HL-60 (cell line): ENCODE results near the gene HCN2.

Experiments used
- DNase-seq, 2 experiments: peaks; one replicate each; pipeline ENCODE4 v3.0.0-alpha.2; 2010 to 2020; ENCODE audit warnings: low read depth in 1 of 2, low spot score in 1 of 2
- H3K27ac ChIP-seq: fragments of 250-450 bp; sonication (Bioruptor Pico); replicated peaks from 2 replicates; pipeline ENCODE4 v1.5.1; 2020; ENCODE audit warnings: mild to moderate bottlenecking, moderate library complexity
- H3K27me3 ChIP-seq: fragments of 250-450 bp; sonication (Bioruptor Pico); 2 replicates; pipeline ENCODE4 v1.5.1; 2021; ENCODE audit warnings: mild to moderate bottlenecking, moderate library complexity; ENCODE audit not compliant: insufficient read depth, poor library complexity, severe bottlenecking
- H3K4me3 ChIP-seq: replicated peaks from 2 replicates; pipeline ENCODE4 v1.5.1; 2011; ENCODE audit warnings: mild to moderate bottlenecking, control low read depth, low read length; ENCODE audit not compliant: insufficient read depth
- GABPA ChIP-seq: IDR thresholded peaks from 2 replicates; pipeline ENCODE4 v1.6.1; 2012; ENCODE audit warnings: low read depth
- POLR2AphosphoS5 ChIP-seq: IDR thresholded peaks from 2 replicates; pipeline ENCODE4 v1.6.1; 2012; ENCODE audit warnings: low read depth
- REST ChIP-seq: IDR thresholded peaks from 2 replicates; pipeline ENCODE4 v1.6.1; 2012; ENCODE audit warnings: low read depth; ENCODE audit not compliant: insufficient replicate concordance
- SPI1 ChIP-seq: IDR thresholded peaks from 2 replicates; pipeline ENCODE4 v1.6.1; 2012; ENCODE audit warnings: low read depth, mild to moderate bottlenecking, borderline replicate concordance
- long read RNA-seq: library from polyadenylated mRNA; unstranded; transcript quantifications from one replicate; pipeline ENCODE4 v2.0.0, GENCODE V29; 2020
- TF ChIP-seq, protein P1 (sequence below): IDR thresholded peaks from one replicate; pipeline ENCODE4 v1.5.1; 2011; ENCODE audit warnings: low read length, control low read depth, inconsistent platforms; ENCODE audit not compliant: insufficient read depth

The HCN2 gene
- long read RNA-seq: 0 reads

DNA sequence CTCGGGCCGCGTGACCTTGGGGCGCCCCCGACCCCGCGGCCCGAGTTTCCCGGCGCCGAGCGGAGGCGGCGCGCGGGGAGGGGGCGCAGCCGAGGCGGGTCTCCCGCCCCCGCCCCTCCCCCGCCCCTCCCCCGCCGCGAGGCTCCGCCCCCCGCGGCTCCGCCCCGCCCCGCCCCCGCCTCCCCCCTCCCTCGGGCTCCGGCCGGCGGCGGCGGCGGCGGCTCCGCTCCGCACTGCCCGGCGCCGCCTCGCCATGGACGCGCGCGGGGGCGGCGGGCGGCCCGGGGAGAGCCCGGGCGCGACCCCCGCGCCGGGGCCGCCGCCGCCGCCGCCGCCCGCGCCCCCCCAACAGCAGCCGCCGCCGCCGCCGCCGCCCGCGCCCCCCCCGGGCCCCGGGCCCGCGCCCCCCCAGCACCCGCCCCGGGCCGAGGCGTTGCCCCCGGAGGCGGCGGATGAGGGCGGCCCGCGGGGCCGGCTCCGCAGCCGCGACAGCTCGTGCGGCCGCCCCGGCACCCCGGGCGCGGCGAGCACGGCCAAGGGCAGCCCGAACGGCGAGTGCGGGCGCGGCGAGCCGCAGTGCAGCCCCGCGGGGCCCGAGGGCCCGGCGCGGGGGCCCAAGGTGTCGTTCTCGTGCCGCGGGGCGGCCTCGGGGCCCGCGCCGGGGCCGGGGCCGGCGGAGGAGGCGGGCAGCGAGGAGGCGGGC lies at the start of gene HCN2:
HCN2 (plus strand) TSS at position 189 of the 703 bp plus-strand sequence; CDS start at position 254, 65 bp downstream.
- no peak for DNase-seq
- TF ChIP-seq POLR2AphosphoS5: no peak
- no peak for TF ChIP-seq SPI1
- TF ChIP-seq GABPA: no peak
- no peak for TF ChIP-seq REST
- TF ChIP-seq, protein P1, sequence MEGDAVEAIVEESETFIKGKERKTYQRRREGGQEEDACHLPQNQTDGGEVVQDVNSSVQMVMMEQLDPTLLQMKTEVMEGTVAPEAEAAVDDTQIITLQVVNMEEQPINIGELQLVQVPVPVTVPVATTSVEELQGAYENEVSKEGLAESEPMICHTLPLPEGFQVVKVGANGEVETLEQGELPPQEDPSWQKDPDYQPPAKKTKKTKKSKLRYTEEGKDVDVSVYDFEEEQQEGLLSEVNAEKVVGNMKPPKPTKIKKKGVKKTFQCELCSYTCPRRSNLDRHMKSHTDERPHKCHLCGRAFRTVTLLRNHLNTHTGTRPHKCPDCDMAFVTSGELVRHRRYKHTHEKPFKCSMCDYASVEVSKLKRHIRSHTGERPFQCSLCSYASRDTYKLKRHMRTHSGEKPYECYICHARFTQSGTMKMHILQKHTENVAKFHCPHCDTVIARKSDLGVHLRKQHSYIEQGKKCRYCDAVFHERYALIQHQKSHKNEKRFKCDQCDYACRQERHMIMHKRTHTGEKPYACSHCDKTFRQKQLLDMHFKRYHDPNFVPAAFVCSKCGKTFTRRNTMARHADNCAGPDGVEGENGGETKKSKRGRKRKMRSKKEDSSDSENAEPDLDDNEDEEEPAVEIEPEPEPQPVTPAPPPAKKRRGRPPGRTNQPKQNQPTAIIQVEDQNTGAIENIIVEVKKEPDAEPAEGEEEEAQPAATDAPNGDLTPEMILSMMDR: no peak
- H3K27me3 ChIP-seq: peaks cover 26% of the 10 kb centered on the region
- H3K4me3 ChIP-seq: no peak within 1 kb of the TSS
- no peak within 1 kb of the TSS for H3K27ac ChIP-seq

- no peak for DNase-seq
- TF ChIP-seq GABPA (no peak), POLR2AphosphoS5 (no peak), REST (no peak), SPI1 (no peak)
- TF ChIP-seq, protein P1: no peak
- H3K4me3 ChIP-seq: no peak overlapping the region
- H3K27me3 ChIP-seq: no peaks in the 10 kb centered on the region
- no peak overlapping the region for H3K27ac ChIP-seq
Observed at GRCh38 chr19:540867-541637, 48.6 kb upstream of the HCN2 start.

GRCh38 chr19:541699-542098 lies 48.0 kb upstream of the HCN2 start:
- no peak for DNase-seq
- no peak overlapping the region for H3K27ac ChIP-seq
- H3K27me3 ChIP-seq: no peaks in the 10 kb centered on the region
- TF ChIP-seq POLR2AphosphoS5 (no peak), REST (no peak), SPI1 (no peak), GABPA (no peak)
- TF ChIP-seq, protein P1: no peak
- no peak overlapping the region for H3K4me3 ChIP-seq
